ENCODE results near the gene STX18. TPM values are rescaled to one million over a fixed set of nuclear protein-coding genes. Genes with fewer than 3 reads are reported as not detected.
A peak's percentile ranks its signal among the peaks of the same experiment; 100 is the strongest.
"Not testable (repeated sequence)": the region's sequence is repeated elsewhere in the genome, so short reads cannot be mapped to it uniquely, and the experiment has no call there.

The STX18 gene
- total RNA-seq, 2 experiments from 2014 or later, result 23.7 to 25.9 TPM

DNA sequence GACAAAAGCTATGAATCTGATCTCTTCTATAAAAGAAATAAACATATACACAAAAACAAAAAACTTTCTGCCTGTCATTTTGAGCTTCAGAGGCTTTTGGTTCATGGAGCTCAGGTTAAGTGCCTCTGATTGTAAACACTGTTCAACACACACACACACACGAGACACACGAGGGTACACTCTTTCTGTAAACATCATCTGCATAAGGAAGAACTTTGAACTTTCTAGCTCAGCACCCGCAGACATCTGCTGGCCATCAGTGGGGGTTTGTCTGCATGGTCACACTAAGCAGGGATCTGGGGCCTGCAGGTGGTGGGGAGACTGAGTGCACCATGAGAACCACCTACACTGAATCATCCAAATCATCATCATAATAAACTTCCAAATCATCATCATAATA is 54.9 kb downstream of the STX18 start:
- Mint-ChIP-seq H3K4me3 (no peak overlapping the region), H3K4me1 (peaks cover 1% of the 10 kb centered on the region), H3K36me3 (no peaks in the 10 kb centered on the region), H3K27me3 (no peaks in the 10 kb centered on the region), H3K27ac (no peak overlapping the region), H3K9me3 (no peaks in the 10 kb centered on the region)
- DNase-seq, result no peak

DNA sequence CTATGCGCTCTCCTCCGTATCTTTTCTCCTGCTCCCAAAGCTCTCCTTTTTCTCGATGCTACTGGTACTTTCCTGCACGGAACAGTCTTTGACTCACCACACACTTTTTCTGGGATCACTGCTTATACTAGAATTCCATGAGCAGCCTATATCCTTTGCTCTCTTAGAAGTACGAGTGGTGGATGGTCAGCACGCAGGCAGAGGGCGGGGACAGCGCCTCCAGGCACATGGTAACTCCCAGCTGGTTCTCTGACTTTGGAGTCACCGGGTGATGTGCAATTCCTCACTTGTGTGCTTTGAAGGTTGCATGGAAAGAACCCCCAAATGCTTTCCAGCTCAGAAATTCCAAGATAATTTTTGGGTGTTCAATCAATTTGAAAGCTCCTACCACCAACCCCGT is 56.0 kb downstream of the STX18 start:
- H3K4me3 Mint-ChIP-seq, result no peak overlapping the region
- H3K4me1 Mint-ChIP-seq, result peaks cover 1% of the 10 kb centered on the region
- no peaks in the 10 kb centered on the region for H3K27me3 Mint-ChIP-seq
- H3K36me3 Mint-ChIP-seq, result no peaks in the 10 kb centered on the region
- H3K9me3 Mint-ChIP-seq, result no peaks in the 10 kb centered on the region
- DNase-seq, result no peak
- H3K27ac Mint-ChIP-seq, result no peak overlapping the region

DNA sequence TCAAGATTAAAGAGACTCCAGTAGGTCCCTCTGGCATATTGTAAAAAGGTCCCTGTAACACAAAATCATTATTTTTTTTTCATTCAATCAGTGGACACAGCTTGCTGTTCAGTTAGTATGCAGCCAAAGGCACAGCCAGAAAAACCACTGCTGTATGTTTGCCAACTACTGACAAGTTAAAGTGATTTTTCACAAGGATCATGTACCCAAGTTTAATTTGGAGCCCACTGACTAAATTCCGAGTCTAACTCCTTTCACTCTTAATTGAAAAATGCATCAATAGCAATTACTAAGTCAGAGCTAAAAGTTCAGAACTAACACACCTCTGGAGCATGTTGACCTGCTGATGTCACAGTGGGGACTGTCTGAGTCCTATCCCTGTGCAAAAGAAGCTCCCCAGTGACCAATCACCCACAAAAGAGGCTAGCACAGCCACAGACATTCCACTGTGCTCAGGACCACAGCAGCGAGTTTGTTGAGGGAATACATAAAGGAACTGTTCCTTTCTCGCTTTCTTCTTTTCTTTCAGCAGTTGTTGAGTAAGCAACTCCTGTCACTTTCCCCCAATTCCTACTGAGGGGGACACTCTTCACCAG is 60.4 kb downstream of the STX18 start:
- H3K36me3 Mint-ChIP-seq, result peaks cover 1% of the 10 kb centered on the region
- H3K27ac Mint-ChIP-seq, result no peak overlapping the region
- H3K4me1 Mint-ChIP-seq, result peaks cover 1% of the 10 kb centered on the region
- H3K9me3 Mint-ChIP-seq, result no peaks in the 10 kb centered on the region
- DNase-seq, result no peak
- no peak overlapping the region for H3K4me3 Mint-ChIP-seq
- no peaks in the 10 kb centered on the region for H3K27me3 Mint-ChIP-seq

DNA sequence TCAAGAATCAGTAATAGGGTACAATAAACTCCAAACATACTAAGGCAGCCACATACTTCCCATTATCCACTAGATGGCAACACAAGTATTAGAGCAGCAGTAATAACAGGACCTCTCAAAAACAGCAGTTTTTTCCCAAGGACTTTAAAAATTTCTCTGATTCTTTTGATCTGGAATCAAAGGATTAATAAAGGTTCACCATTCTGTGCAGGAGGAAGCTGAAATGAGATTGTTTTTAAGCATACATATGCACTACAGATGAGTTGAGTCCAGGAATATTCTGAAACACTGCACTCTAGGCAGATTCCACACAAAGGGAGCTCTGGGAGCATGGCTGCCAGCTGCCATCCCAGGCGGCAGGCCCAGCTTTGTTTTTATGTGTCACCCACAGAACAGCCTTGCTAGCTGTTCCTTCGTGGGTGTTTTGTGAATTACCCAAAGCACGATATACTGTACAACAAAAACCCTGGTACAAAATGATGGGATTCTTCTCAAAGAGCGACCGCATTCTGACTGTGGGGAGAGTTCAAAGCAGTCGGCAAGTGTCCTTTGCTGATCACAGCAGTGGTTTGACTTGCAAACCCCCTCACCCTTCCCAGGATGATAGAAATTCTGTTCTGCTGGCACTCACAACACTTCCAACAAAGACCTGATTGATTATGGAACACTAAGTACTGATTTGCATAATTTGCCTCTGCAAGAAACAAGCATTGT is 61.0 kb downstream of the STX18 start:
- Mint-ChIP-seq H3K4me1 (peaks cover 1% of the 10 kb centered on the region), H3K9me3 (no peaks in the 10 kb centered on the region), H3K27me3 (no peaks in the 10 kb centered on the region), H3K27ac (no peak overlapping the region), H3K36me3 (peaks cover 1% of the 10 kb centered on the region), H3K4me3 (no peak overlapping the region)
- no peak for DNase-seq

DNA sequence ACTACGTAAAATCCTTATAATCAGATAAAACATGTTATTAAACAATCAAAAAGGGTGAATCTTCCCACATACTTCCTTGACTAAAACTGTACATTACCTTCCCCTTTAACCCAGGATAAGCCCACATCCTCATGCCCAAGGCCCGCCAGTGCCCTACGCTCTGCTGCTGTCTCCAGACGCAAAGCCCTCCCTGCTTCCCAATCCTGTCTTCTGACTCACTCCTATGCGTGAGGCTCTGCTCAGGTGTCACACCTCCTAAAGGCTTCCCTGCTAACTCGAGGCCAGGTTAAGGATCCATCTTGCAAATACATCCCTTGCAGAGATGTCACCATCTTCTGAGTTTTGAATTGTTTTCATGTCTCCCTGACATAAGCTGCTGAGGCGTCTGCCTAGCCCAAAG is 61.6 kb downstream of the STX18 start:
- Mint-ChIP-seq H3K27me3 (no peaks in the 10 kb centered on the region), H3K4me1 (peaks cover 1% of the 10 kb centered on the region), H3K4me3 (no peak overlapping the region), H3K9me3 (no peaks in the 10 kb centered on the region), H3K36me3 (peaks cover 1% of the 10 kb centered on the region), H3K27ac (no peak overlapping the region)
- DNase-seq, result no peak

DNA sequence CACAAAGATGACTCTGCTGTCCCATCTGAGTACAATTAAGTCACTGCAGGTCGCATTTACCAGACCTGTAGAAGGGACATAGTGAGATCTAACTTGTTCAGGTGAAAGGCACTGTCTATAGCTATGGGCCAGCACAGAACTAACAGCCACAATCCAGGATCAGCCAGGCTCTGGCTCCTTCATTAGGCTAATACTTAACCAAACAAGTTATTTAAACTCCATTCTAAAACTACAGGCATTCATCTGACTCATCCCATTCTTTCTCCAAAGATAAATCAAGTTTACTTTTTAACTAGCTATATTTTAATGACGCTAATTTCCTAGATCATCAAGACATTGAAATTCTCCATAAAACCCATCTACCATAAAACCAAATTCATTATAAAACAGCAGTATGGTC is 62.5 kb downstream of the STX18 start:
- Mint-ChIP-seq H3K27ac (no peak overlapping the region), H3K4me3 (no peak overlapping the region), H3K27me3 (no peaks in the 10 kb centered on the region), H3K9me3 (no peaks in the 10 kb centered on the region), H3K36me3 (peaks cover 1% of the 10 kb centered on the region), H3K4me1 (peaks cover 1% of the 10 kb centered on the region)
- no peak for DNase-seq

DNA sequence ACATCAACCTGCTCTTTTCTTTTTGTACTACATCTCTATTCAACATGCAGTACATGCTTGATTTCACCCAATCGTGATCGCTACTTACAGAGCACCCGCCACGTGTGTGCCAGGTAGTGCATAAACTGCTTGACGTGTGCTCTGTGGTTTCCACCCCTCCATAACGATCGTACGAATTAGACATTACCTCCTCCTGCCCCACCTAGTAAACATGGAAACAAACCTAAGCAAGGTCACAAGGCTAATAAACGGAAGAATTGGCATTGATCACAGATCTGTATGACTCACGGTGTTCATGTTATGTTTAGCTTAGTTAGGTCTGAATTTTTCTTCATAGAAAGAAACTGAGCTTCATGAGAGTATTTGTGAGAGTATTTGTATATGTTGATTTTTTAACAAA is 64.1 kb downstream of the STX18 start:
- Mint-ChIP-seq H3K27me3 (no peaks in the 10 kb centered on the region), H3K9me3 (no peaks in the 10 kb centered on the region)

DNA sequence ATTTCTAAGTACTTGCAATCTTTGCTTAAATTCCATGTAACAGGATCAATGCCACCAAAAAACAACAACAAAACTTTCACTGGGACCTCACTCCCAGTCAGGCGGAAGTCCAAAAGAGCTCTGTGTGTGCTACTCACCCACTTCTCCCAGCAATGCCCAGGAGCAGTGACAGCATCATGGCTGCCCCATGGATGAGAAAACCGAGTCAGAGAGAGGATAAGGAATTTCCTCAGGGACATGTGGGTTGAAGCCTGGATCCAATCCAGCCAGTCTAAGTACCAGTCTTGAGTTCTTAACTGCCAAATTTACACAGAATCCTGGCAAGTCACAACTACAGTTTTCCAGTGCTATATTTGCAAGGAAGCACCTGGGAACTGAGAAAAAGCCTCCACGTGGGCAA is 64.5 kb downstream of the STX18 start:
- DNase-seq, result no peak
- Mint-ChIP-seq H3K27ac (no peak overlapping the region), H3K36me3 (peaks cover 1% of the 10 kb centered on the region), H3K4me1 (peaks cover 8% of the 10 kb centered on the region), H3K4me3 (no peak overlapping the region), H3K9me3 (no peaks in the 10 kb centered on the region), H3K27me3 (no peaks in the 10 kb centered on the region)

More for the DNA sequence above, 64.1 kb downstream of the STX18 start:
- Mint-ChIP-seq H3K4me1 (peaks cover 8% of the 10 kb centered on the region), H3K4me3 (no peak overlapping the region), H3K36me3 (peaks cover 1% of the 10 kb centered on the region), H3K27ac (no peak overlapping the region)
- no peak for DNase-seq

DNA sequence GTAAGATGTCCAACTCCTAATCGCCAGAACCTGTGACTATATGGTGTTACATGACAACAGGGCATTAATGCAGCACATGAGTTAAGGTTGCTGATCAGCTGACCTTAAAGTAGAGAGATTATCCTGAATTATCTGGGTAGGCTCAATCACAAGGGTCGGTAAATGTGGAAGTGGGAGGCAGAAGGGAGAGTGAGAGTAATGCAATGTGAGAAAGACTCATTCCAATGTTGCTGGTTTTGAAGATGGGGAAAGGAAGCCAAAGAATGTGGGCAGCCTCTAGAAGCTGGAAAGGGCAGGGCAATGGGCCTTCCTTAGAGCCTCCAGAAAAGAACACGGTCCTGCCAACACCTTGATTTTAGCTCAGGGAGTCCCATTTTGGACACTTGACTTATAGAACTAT is 67.4 kb downstream of the STX18 start:
- Mint-ChIP-seq H3K27me3 (no peaks in the 10 kb centered on the region), H3K4me3 (no peak overlapping the region), H3K4me1 (peaks cover 8% of the 10 kb centered on the region), H3K27ac (no peak overlapping the region), H3K9me3 (no peaks in the 10 kb centered on the region), H3K36me3 (peaks cover 5% of the 10 kb centered on the region)
- no peak for DNase-seq

DNA sequence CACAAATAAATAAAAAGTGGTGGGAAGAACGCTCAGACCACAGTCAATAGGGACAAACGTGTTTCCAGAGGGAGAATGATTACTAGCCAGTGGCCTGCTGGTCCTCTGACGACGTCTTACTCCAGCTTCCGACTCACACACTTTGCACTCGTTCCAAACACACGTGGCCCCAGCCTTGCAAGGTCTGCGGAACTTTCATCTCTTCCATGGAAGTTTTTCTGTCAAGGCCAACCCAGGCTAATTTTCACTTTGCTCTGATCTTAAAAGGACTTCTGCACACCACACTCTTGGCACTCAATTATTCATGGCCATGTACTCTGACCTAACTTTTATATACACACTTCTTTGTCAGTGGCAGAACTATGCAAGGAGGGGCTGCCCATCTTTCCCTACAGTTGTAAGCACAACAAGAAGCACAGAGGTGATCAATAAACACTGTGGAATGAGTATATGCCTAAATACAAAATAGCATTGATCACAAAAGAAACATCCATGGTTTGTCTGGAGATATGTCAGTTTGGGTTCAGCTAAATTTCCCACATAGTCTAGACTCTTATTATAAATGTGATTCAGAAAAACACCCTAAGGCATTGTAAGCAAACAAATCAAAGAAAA is 69.4 kb downstream of the STX18 start:
- H3K27ac Mint-ChIP-seq, result no peak overlapping the region
- H3K4me3 Mint-ChIP-seq, result no peak overlapping the region

DNA sequence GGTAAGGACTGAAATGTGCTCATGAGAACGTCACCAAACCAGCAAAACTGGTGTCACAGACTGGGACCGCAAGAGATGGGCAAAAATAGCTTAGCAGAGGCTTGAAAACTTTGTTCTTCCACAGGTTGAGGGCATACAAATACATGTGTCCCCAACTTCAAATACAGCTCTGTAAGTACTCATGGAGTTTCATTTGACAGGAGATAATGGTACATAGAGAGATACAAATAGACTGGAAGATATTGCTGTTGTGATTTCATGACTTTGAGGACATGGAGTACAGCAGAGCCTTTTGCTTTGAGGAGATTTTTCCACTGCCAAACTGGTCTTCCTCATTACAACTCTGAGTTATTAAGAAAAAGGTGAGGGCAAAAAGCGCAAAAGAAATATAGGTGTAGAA is 70.7 kb downstream of the STX18 start:
- Mint-ChIP-seq H3K9me3 (no peaks in the 10 kb centered on the region), H3K4me3 (no peak overlapping the region), H3K36me3 (peaks cover 25% of the 10 kb centered on the region), H3K27me3 (no peaks in the 10 kb centered on the region), H3K27ac (no peak overlapping the region), H3K4me1 (peaks cover 6% of the 10 kb centered on the region)
- no peak for DNase-seq

More for the DNA sequence above, 69.4 kb downstream of the STX18 start:
- peaks cover 6% of the 10 kb centered on the region for H3K4me1 Mint-ChIP-seq
- DNase-seq, result no peak
- H3K27me3 Mint-ChIP-seq, result no peaks in the 10 kb centered on the region
- H3K36me3 Mint-ChIP-seq, result peaks cover 13% of the 10 kb centered on the region
- H3K9me3 Mint-ChIP-seq, result no peaks in the 10 kb centered on the region

DNA sequence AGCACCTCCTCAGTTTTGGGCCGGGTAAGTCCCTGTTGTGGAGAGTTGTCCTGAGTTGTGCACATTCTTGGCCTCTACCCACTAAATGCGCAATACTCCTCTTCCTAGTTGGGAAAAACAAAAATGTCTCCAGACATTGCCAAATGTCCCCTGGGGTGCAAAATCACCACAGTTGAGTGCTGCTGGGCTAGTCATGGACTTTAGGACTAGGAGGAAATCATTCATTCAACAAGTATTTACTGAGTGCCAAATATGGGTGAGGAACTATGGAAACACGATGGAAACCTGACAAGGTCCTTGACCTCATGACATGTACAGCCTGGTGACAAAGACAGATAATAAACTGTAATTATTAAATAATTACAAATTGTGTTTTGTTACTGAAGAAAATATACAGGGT is 71.6 kb downstream of the STX18 start:
- Mint-ChIP-seq H3K27me3 (no peaks in the 10 kb centered on the region), H3K36me3 (peaks cover 35% of the 10 kb centered on the region), H3K9me3 (peaks cover 3% of the 10 kb centered on the region), H3K4me1 (peaks cover 6% of the 10 kb centered on the region), H3K4me3 (no peak overlapping the region), H3K27ac (no peak overlapping the region)
- no peak for DNase-seq

DNA sequence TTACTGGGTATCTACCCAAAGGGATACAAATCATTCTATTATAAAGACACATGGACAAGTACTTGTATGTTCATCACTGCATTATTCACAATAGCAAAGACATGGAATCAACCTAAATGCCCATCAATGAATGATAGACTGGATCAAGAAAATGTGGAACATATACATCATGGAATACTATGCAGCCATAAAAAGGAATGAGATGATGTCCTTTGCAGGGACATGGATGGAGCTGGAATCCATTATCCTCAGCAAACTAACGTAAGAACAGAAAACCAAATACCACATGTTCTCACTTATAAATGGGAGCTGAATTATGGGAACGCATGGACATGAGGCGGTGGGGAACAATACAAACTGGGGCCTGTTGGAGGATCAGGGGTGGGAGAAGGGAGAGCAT is 76.6 kb downstream of the STX18 start:
- not testable (repeated sequence) for H3K27me3 Mint-ChIP-seq, H3K4me3 Mint-ChIP-seq, H3K9me3 Mint-ChIP-seq, H3K27ac Mint-ChIP-seq, DNase-seq
- H3K36me3 Mint-ChIP-seq, result peaks cover 44% of the 10 kb centered on the region
- peaks cover 23% of the 10 kb centered on the region for H3K4me1 Mint-ChIP-seq

DNA sequence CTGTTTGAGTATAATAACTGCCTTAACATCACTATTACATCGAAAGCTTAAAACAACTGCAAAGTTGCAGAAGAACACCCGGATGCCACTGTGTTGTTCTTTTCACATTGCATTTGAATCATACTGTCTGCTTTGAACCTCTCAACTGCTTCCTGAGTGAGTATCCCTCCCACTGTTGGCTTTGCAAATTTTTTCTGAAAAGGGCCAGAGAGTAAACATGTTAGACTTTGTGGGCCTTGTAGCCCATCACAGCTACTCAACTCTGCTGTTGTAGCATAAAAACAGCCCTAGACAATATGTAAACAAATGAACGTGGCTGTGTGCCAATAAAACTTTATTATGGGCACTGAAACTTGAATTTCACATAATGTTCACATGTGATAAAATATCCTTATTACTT is 78.9 kb downstream of the STX18 start:
- Mint-ChIP-seq H3K4me3 (no peak overlapping the region), H3K27me3 (no peaks in the 10 kb centered on the region), H3K9me3 (peaks cover 4% of the 10 kb centered on the region), H3K27ac (no peak overlapping the region), H3K36me3 (peaks cover 42% of the 10 kb centered on the region), H3K4me1 (peaks cover 30% of the 10 kb centered on the region)
- no peak for DNase-seq

DNA sequence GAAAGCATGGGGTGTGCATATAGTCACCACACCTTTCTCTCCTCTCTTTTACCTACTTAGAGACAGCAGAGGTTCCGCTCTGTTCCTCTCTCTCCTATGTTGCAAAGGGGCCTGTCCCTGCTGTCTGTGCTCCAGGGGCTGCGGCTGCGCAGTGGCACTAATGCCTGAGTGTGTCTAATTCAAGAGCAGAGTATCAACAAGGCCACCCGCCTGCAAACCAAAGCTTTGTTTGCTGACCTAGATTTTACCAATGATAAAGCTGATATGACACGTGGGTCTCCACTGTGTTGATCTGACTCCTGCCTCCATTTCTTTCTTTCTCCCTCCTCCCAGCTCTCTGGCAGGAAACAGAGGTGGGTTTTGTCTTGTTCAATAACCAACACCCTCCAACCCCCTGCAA is 80.0 kb downstream of the STX18 start:
- H3K36me3 Mint-ChIP-seq, result peaks cover 33% of the 10 kb centered on the region
- H3K4me3 Mint-ChIP-seq, result no peak overlapping the region
- H3K27me3 Mint-ChIP-seq, result no peaks in the 10 kb centered on the region
- H3K4me1 Mint-ChIP-seq, result peaks cover 30% of the 10 kb centered on the region
- peak overlapping the region; percentile 73 for H3K27ac Mint-ChIP-seq
- DNase-seq, result peak; percentile 20
- peaks cover 4% of the 10 kb centered on the region for H3K9me3 Mint-ChIP-seq

DNA sequence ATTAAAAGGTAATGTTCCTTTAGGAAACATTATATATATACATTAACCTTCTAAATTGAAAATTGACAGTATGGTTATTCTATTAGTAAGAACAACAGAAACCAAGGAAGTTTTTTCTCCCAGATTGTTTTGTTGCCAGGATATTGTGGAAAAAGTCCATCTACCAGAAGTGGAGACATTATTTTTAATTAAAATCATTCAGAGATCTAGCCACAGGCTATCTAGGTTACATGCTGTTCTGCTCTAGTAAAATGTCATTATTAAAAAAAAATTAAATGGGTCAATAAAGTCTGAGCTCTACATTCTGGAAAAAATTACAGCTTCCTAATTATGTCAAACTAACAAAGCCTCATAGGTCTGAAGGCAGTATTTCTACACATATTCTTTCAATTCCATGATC is 80.7 kb downstream of the STX18 start:
- H3K4me3 Mint-ChIP-seq, result no peak overlapping the region
- H3K27ac Mint-ChIP-seq, result no peak overlapping the region
- H3K4me1 Mint-ChIP-seq, result peaks cover 30% of the 10 kb centered on the region
- H3K9me3 Mint-ChIP-seq, result peaks cover 4% of the 10 kb centered on the region
- H3K27me3 Mint-ChIP-seq, result no peaks in the 10 kb centered on the region
- H3K36me3 Mint-ChIP-seq, result peaks cover 28% of the 10 kb centered on the region
- DNase-seq, result no peak

All from activated naive CD8-positive, alpha-beta T cell treated with anti-CD3 and anti-CD28 coated beads for 36 hours (primary cell).